Measurements from ENCODE around the gene DRC7.

- TF ChIP-seq CTCF (IDR thresholded peaks at IDR 0.05) (no peak), POLR2A (IDR thresholded peaks at IDR 0.05) (no peak)
Measured at GRCh38 chr16:57704011-57704904, 9.7 kb downstream of the DRC7 start.

Data from thyroid gland (tissue), 4 donors.